ENCODE measurements around the gene NOCT.
"Not testable (repeated sequence)": the region's sequence is repeated elsewhere in the genome, so short reads cannot be mapped to it uniquely, and the experiment has no call there.

The NOCT gene

GRCh38 chr4:139050446-139050845, 34.9 kb downstream of the NOCT start:
- DNase-seq (ENCODE audit: low spot score): no peak

GRCh38 chr4:139053909-139054308, 38.3 kb downstream of the NOCT start:
- DNase-seq (ENCODE audit: low spot score): no peak

GRCh38 chr4:139054791-139055505, 39.4 kb downstream of the NOCT start:
- no peak for DNase-seq (ENCODE audit: low spot score)

- DNase-seq (ENCODE audit: low spot score): not testable (repeated sequence)
Observed at GRCh38 chr4:139059026-139059425, 43.4 kb downstream of the NOCT start.

- no peak for DNase-seq (ENCODE audit: low spot score)
Observed at GRCh38 chr4:139060591-139060990, 45.0 kb downstream of the NOCT start.

- DNase-seq (ENCODE audit: low spot score): no peak
Observed at GRCh38 chr4:139076016-139076744, 60.6 kb downstream of the NOCT start.

GRCh38 chr4:139077567-139078355, 62.2 kb downstream of the NOCT start:
- DNase-seq (ENCODE audit: low spot score): no peak

- no peak for DNase-seq (ENCODE audit: low spot score)
Observed at GRCh38 chr4:139078926-139079325, 63.3 kb downstream of the NOCT start.

- DNase-seq (ENCODE audit: low spot score): peak; percentile 95
Observed at GRCh38 chr4:139082750-139083606, 67.4 kb downstream of the NOCT start.

GRCh38 chr4:139083607-139083955, 68.0 kb downstream of the NOCT start:
- peak; percentile 52 for DNase-seq (ENCODE audit: low spot score)

- DNase-seq (ENCODE audit: low spot score): peak; percentile 86
Observed at GRCh38 chr4:139083956-139084803, 68.6 kb downstream of the NOCT start.

GRCh38 chr4:139084804-139085093, 69.2 kb downstream of the NOCT start:
- no peak for DNase-seq (ENCODE audit: low spot score)

- DNase-seq (ENCODE audit: low spot score): peak; percentile 26
Observed at GRCh38 chr4:139085141-139085540, 69.6 kb downstream of the NOCT start.

GRCh38 chr4:139092271-139092670, 76.7 kb downstream of the NOCT start:
- DNase-seq (ENCODE audit: low spot score): no peak

Data from LoVo (cell line).